ENCODE measurements around the gene TMC5. TPM values are rescaled to one million over a fixed set of nuclear protein-coding genes. Genes with fewer than 3 reads are reported as not detected.

TMC5 gene
- polyA plus RNA-seq, 1 donor from 2014 or later = not detected

DNA sequence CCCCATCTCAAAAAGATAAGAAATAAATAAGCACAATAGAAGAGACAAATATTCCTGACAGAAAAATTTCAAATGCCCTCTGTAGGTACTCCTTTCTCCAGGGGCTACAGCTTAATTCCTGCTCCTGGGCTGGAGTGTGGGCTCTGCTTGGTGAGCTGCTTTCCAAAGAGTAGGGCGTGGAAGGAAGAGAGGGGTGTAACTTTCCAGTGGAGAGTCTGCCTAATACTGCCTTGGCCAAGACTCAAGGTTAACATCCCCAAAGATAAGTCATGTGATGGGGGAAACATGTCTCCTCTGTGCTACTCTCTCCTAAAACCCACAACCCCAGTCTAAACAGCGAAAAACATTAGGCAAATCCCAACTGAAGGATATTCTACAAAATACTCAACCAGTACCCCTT lies 42.7 kb downstream of the TMC5 start:
- no peaks in the 10 kb centered on the region for H3F3A ChIP-seq (ENCODE audit: insufficient read depth, low read length, poor library complexity, severe bottlenecking)
- H3K9me3 ChIP-seq (ENCODE audit: low read length) = no peaks in the 10 kb centered on the region
- no peaks in the 10 kb centered on the region for H3K27me3 ChIP-seq (ENCODE audit: insufficient read depth, low read depth, low read length)
- H4K20me1 ChIP-seq (ENCODE audit: insufficient read depth) = no peaks in the 10 kb centered on the region
- no peak overlapping the region for H3K4me3 ChIP-seq (ENCODE audit: low read length)
- no peaks in the 10 kb centered on the region for H3K79me2 ChIP-seq (replicated peaks; ENCODE audit: insufficient read depth, low read length)
- H3K27ac ChIP-seq (ENCODE audit: low read length) = no peak overlapping the region
- TF ChIP-seq MXI1 (conservative IDR thresholded peaks at IDR 0.05; ENCODE audit: poor library complexity, severe bottlenecking) (no peak), RAD21 (conservative IDR thresholded peaks at IDR 0.05) (no peak), EZH2 (IDR thresholded peaks at IDR 0.05; ENCODE audit: borderline replicate concordance, insufficient read depth, low read length, poor library complexity, severe bottlenecking) (no peak)
- no peak overlapping the region for H2AFZ ChIP-seq (ENCODE audit: low read depth, low read length)
- no peak overlapping the region for H3K4me2 ChIP-seq (ENCODE audit: low read length)
- no peaks in the 10 kb centered on the region for H3K36me3 ChIP-seq (ENCODE audit: insufficient read depth, low read length)
- no peaks in the 10 kb centered on the region for H3K9me2 ChIP-seq (ENCODE audit: insufficient read depth, low read length)
- H3K9ac ChIP-seq (ENCODE audit: low read length) = no peak overlapping the region

DNA sequence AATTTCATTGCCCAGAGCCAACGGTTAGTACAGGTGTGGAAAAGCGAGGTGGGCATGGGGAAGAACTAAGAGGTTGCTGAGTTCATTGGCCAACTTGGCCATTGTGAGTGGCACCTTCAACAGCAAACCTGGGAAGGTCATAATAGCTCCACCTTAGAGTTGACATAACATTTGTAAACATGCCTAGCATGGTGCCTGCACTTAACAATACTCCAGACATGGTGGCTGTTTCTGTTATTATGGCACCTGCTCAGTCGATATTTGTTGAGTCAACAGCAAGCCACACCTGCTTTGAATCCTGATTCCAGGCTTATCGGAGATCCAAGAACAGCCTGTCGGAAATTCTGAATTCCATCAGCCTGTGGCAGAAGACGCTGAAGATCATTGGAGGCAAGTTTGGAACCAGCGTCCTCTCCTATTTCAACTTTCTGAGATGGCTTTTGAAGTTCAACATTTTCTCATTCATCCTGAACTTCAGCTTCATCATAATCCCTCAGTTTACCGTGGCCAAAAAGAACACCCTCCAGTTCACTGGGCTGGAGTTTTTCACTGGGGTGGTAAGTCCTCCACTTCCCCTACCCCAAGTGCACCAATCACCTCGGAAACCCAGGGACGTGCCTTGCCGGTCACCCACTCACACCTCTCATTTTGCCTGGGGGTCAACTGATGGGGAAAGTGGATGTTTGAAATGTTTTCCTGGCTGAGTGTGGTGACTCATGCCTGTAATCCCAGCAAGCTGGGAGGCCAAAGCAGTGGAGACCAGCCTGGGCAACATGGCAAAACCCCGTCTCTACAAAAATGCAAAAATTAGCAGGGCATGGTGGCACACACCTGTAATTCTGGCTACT lies 46.0 kb downstream of the TMC5 start:
- no peak overlapping the region for H3K27ac ChIP-seq (ENCODE audit: low read length)
- no peak overlapping the region for H3K4me3 ChIP-seq (ENCODE audit: low read length)
- no peaks in the 10 kb centered on the region for H3K36me3 ChIP-seq (ENCODE audit: insufficient read depth, low read length)
- H2AFZ ChIP-seq (ENCODE audit: low read depth, low read length) = no peak overlapping the region
- H3K9me2 ChIP-seq (ENCODE audit: insufficient read depth, low read length) = no peaks in the 10 kb centered on the region
- no peak overlapping the region for H3K4me2 ChIP-seq (ENCODE audit: low read length)
- no peak overlapping the region for H3K9ac ChIP-seq (ENCODE audit: low read length)
- H3F3A ChIP-seq (ENCODE audit: insufficient read depth, low read length, poor library complexity, severe bottlenecking) = no peaks in the 10 kb centered on the region
- TF ChIP-seq MXI1 (conservative IDR thresholded peaks at IDR 0.05; ENCODE audit: poor library complexity, severe bottlenecking) = no peak
- no peak for TF ChIP-seq RAD21 (conservative IDR thresholded peaks at IDR 0.05)
- TF ChIP-seq EZH2 (IDR thresholded peaks at IDR 0.05; ENCODE audit: borderline replicate concordance, insufficient read depth, low read length, poor library complexity, severe bottlenecking) = no peak
- TF ChIP-seq, protein P1, sequence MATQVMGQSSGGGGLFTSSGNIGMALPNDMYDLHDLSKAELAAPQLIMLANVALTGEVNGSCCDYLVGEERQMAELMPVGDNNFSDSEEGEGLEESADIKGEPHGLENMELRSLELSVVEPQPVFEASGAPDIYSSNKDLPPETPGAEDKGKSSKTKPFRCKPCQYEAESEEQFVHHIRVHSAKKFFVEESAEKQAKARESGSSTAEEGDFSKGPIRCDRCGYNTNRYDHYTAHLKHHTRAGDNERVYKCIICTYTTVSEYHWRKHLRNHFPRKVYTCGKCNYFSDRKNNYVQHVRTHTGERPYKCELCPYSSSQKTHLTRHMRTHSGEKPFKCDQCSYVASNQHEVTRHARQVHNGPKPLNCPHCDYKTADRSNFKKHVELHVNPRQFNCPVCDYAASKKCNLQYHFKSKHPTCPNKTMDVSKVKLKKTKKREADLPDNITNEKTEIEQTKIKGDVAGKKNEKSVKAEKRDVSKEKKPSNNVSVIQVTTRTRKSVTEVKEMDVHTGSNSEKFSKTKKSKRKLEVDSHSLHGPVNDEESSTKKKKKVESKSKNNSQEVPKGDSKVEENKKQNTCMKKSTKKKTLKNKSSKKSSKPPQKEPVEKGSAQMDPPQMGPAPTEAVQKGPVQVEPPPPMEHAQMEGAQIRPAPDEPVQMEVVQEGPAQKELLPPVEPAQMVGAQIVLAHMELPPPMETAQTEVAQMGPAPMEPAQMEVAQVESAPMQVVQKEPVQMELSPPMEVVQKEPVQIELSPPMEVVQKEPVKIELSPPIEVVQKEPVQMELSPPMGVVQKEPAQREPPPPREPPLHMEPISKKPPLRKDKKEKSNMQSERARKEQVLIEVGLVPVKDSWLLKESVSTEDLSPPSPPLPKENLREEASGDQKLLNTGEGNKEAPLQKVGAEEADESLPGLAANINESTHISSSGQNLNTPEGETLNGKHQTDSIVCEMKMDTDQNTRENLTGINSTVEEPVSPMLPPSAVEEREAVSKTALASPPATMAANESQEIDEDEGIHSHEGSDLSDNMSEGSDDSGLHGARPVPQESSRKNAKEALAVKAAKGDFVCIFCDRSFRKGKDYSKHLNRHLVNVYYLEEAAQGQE (IDR thresholded peaks at IDR 0.05; ENCODE audit: borderline replicate concordance) = no peak
- TF ChIP-seq POLR2AphosphoS5 (IDR thresholded peaks at IDR 0.05) = no peak
- TF ChIP-seq EP300 (conservative IDR thresholded peaks at IDR 0.05; ENCODE audit: poor library complexity, severe bottlenecking) = no peak
- no peak for TF ChIP-seq SMC3 (conservative IDR thresholded peaks at IDR 0.05; ENCODE audit: poor library complexity)
- TF ChIP-seq, protein P2, sequence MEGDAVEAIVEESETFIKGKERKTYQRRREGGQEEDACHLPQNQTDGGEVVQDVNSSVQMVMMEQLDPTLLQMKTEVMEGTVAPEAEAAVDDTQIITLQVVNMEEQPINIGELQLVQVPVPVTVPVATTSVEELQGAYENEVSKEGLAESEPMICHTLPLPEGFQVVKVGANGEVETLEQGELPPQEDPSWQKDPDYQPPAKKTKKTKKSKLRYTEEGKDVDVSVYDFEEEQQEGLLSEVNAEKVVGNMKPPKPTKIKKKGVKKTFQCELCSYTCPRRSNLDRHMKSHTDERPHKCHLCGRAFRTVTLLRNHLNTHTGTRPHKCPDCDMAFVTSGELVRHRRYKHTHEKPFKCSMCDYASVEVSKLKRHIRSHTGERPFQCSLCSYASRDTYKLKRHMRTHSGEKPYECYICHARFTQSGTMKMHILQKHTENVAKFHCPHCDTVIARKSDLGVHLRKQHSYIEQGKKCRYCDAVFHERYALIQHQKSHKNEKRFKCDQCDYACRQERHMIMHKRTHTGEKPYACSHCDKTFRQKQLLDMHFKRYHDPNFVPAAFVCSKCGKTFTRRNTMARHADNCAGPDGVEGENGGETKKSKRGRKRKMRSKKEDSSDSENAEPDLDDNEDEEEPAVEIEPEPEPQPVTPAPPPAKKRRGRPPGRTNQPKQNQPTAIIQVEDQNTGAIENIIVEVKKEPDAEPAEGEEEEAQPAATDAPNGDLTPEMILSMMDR (IDR thresholded peaks at IDR 0.05; ENCODE audit: poor library complexity, severe bottlenecking) = no peak
- no peak for TF ChIP-seq TAF1 (IDR thresholded peaks at IDR 0.05; ENCODE audit: low read depth)
- no peaks in the 10 kb centered on the region for H3K9me3 ChIP-seq (ENCODE audit: low read length)
- H3K79me2 ChIP-seq (replicated peaks; ENCODE audit: insufficient read depth, low read length) = no peaks in the 10 kb centered on the region
- H4K20me1 ChIP-seq (ENCODE audit: insufficient read depth) = no peaks in the 10 kb centered on the region
- H3K27me3 ChIP-seq (ENCODE audit: insufficient read depth, low read depth, low read length) = no peaks in the 10 kb centered on the region
